ENCODE results near the gene PLOD2.

GRCh38 chr3:146125951-146126350 is 35.0 kb downstream of the PLOD2 start:
- TF ChIP-seq SP2 (IDR thresholded peaks at IDR 0.05; ENCODE audit: extremely low read depth, low read depth, low read length, poor library complexity, severe bottlenecking) = no peak
- TF ChIP-seq CTCF (IDR thresholded peaks at IDR 0.05 in 2 of 3, conservative IDR thresholded peaks at IDR 0.05 in 1 of 3; ENCODE audit: insufficient read depth in 2 of 3, low read depth in 1 of 3, low read length in 3 of 3) = no peak
- no peak for TF ChIP-seq REST (IDR thresholded peaks at IDR 0.05; ENCODE audit: borderline replicate concordance)
- no peak for TF ChIP-seq REST (CRISPR knock-in tag; IDR thresholded peaks at IDR 0.05; ENCODE audit: low read depth)
- TF ChIP-seq, protein P1, sequence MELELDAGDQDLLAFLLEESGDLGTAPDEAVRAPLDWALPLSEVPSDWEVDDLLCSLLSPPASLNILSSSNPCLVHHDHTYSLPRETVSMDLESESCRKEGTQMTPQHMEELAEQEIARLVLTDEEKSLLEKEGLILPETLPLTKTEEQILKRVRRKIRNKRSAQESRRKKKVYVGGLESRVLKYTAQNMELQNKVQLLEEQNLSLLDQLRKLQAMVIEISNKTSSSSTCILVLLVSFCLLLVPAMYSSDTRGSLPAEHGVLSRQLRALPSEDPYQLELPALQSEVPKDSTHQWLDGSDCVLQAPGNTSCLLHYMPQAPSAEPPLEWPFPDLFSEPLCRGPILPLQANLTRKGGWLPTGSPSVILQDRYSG (tag; conservative IDR thresholded peaks at IDR 0.05; ENCODE audit: low read depth) = no peak
- TF ChIP-seq EP300 (IDR thresholded peaks at IDR 0.05; ENCODE audit: low read length) = no peak
- no peak for TF ChIP-seq ZNF561 (CRISPR knock-in tag; conservative IDR thresholded peaks at IDR 0.05)
- no peak for TF ChIP-seq CREB1 (IDR thresholded peaks at IDR 0.05)
- no peak for TF ChIP-seq CREB1 (CRISPR knock-in tag; IDR thresholded peaks at IDR 0.05)
- no peak for TF ChIP-seq ETV1 (tag; conservative IDR thresholded peaks at IDR 0.05; ENCODE audit: low read depth)
